ENCODE results near the gene IGFBP1. TPM values are rescaled to one million over a fixed set of nuclear protein-coding genes. Genes with fewer than 3 reads are reported as not detected.
A peak's percentile ranks its signal among the peaks of the same experiment; 100 is the strongest.

Gene IGFBP1
- total RNA-seq, 4 donors from 2014 or later = not detected

DNA sequence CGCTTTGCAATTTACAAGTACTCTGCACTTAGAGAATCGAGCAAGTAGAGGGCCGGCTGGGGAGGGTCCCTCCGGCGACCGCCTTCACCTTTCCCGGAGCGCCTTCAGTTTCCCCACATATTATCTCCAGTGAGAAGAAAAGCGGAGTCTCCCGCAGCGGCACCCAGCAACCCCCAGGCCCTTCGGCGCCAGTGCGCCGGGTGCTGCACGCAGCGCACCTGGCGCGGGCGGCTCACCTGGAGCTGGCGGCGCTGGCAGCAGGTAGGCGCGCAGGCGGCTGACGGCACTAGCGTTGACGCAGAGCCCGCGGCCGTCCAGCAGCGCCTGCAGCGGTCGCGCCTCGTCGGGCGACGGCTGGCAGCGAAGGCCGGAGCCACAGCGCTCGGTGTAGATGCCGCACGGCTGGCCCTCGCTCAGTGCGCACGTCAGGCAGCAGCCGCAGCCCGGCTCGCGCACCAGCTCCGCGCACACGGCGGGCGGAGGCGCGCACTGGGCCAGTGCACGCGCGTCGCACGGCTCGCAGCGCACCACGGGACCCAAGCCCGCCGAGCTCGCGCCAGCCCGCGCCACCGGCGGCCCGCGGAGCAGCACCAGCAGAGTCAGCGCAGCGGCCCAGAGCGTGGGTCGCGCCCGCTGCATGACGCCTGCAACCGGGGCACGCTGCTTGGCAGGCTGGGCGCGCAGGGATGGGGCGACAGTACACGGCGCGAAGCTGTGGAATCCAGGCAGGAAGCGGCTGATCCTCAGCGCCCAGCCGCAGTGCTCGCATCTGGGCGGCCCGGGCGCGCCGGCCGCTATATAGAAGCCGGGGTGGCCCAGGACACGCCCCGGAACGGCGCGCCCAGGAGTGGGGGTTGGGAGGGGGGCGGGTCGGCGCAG lies 32.5 kb downstream of the IGFBP1 start, which contains the start of gene IGFBP3:
Gene IGFBP3 (minus strand): TSS at position 771 of the 879 bp plus-strand sequence. CDS start 132 bp downstream, at position 639.
- H3K4me3 ChIP-seq = peak within 1 kb of the TSS; percentile 29 to 51
- H3K27me3 ChIP-seq = peaks cover 71% of the 10 kb centered on the region
- H3K9me3 ChIP-seq = no peaks in the 10 kb centered on the region
- H3K36me3 ChIP-seq = no peaks in the 10 kb centered on the region
- ATAC-seq = peak; percentile 61
- H3K4me1 ChIP-seq = peaks cover 3 to 68% (median 20%) of the 10 kb centered on the region in 3 donors
- TF ChIP-seq POLR2A (IDR thresholded peaks at IDR 0.05) (no peak), POLR2AphosphoS5 (IDR thresholded peaks at IDR 0.05) (no peak), EP300 (IDR thresholded peaks at IDR 0.05) (no peak)
- TF ChIP-seq, protein P1, sequence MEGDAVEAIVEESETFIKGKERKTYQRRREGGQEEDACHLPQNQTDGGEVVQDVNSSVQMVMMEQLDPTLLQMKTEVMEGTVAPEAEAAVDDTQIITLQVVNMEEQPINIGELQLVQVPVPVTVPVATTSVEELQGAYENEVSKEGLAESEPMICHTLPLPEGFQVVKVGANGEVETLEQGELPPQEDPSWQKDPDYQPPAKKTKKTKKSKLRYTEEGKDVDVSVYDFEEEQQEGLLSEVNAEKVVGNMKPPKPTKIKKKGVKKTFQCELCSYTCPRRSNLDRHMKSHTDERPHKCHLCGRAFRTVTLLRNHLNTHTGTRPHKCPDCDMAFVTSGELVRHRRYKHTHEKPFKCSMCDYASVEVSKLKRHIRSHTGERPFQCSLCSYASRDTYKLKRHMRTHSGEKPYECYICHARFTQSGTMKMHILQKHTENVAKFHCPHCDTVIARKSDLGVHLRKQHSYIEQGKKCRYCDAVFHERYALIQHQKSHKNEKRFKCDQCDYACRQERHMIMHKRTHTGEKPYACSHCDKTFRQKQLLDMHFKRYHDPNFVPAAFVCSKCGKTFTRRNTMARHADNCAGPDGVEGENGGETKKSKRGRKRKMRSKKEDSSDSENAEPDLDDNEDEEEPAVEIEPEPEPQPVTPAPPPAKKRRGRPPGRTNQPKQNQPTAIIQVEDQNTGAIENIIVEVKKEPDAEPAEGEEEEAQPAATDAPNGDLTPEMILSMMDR (IDR thresholded peaks at IDR 0.05) = no peak
- WGBS, 2 donors (ENCODE audit: low coverage in 1 of 2) = 0% methylated on average over 7 of the region's 111 CpGs; no CpG with 5 or more reads in 1 of the 2 donors
- H3K27ac ChIP-seq = peak within 1 kb of the TSS in 2 of 4 donors; percentile 4 to 44

DNA sequence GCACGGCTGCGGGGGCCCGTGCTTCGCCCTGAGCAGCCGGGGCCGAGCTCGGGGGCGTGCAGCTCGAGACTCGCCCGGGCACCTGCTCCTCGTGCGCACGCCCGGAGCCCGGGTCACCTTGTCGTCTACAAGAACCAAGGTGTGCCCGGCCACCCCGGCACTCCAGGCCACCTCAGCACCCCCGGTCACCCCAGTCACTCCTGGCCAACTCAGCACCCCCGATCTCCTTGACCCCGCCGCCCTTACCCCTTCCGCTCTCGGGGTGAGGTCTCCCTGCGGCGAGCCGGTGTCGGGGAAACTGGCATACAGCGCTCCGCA lies 33.1 kb downstream of the IGFBP1 start:
- peaks cover 3 to 68% (median 20%) of the 10 kb centered on the region in 3 donors for H3K4me1 ChIP-seq
- H3K27ac ChIP-seq = peak overlapping the region in 2 of 4 donors; percentile 4 to 44
- H3K27me3 ChIP-seq = peaks cover 65% of the 10 kb centered on the region
- H3K36me3 ChIP-seq = no peaks in the 10 kb centered on the region
- no peak for TF ChIP-seq EP300 (IDR thresholded peaks at IDR 0.05)
- TF ChIP-seq POLR2AphosphoS5 (IDR thresholded peaks at IDR 0.05) = no peak
- TF ChIP-seq, protein P1 (IDR thresholded peaks at IDR 0.05) = no peak
- no peak for TF ChIP-seq POLR2A (IDR thresholded peaks at IDR 0.05)
- H3K9me3 ChIP-seq = no peaks in the 10 kb centered on the region
- no peak for ATAC-seq
- WGBS, 2 donors (ENCODE audit: low coverage in 1 of 2) = no CpG with 5 or more reads among the region's 31 CpGs
- peak overlapping the region; percentile 29 to 51 for H3K4me3 ChIP-seq

DNA sequence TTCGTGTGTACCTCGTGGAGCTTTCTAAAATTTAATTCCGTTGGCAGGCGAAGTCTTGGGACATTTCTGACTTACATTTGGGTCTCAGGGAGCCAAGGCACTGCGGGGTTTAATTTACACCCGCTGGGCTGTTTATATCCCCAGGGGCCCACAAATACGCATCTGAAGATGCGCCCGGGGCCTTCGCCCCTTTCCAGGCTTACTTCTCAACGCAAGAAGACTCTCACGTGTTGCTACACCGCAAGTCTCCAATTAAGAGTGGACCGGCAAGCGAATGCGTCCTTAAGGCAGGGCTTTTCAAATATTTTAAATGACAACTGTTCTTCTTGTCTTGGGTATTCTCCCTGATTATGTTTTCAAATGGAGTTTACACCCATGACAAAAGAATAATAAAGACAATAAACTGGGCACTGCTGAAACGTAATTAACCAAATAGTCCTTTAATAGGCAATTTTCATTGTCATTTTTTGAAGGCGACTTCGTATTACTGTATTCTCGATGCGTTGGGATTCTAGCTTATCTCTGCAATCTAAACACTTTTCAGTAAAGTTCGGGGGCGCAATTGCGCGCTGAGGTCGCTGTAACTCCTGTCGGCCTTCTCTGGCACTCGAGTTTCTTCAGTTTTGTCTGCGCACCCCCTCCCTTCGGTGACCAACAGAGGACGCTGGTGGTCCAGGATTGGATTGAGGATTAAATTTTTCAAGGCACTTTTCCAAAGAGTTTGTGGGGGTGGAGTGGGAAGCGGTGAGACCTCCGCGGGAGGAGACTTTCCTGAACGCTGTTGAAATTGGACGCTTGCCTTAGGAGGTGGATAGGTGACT lies 33.6 kb downstream of the IGFBP1 start:
- whole genome bisulfite sequencing, 2 donors (ENCODE audit: low coverage in 1 of 2) = 15 to 30% methylated on average over 20 to 22 of the region's 36 CpGs
- H3K4me3 ChIP-seq = peak overlapping the region in 1 of 2 donors; percentile 51

DNA sequence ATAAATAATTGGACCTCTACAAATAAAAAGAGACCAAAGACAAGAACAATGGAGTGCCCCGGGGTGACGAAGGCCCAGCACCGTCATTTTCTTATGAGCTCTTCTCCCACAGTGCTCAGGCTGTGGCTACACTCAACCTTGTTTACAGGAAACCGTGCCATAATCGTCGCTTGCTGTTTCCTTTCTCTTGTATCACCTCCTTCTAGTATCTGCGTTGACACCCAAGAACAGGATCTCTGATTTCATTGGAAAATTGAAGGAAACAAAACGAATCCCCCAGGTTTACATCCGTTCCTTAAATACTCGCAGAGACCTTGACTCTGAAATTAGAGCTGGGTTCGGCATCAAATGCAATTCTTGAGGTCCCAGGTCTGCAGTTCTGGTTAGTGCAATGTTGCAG lies 34.5 kb downstream of the IGFBP1 start:
- Histone ChIP-seq H3K9me3 (no peaks in the 10 kb centered on the region), H3K4me1 (peaks cover 3 to 64% (median 20%) of the 10 kb centered on the region in 3 donors), H3K27me3 (peaks cover 52% of the 10 kb centered on the region), H3K36me3 (no peaks in the 10 kb centered on the region), H3K27ac (peak overlapping the region in 1 of 4 donors; percentile 44), H3K4me3 (peak overlapping the region; percentile 11 to 16)
- TF ChIP-seq POLR2A (IDR thresholded peaks at IDR 0.05) = no peak
- TF ChIP-seq POLR2AphosphoS5 (IDR thresholded peaks at IDR 0.05) = no peak
- TF ChIP-seq EP300 (IDR thresholded peaks at IDR 0.05) = no peak
- TF ChIP-seq, protein P1 (IDR thresholded peaks at IDR 0.05) = no peak
- no peak for ATAC-seq
- WGBS, 2 donors (ENCODE audit: low coverage in 1 of 2) = 7 to 9% methylated on average over 11 of the region's 11 CpGs

More for the DNA sequence above, 33.6 kb downstream of the IGFBP1 start:
- Histone ChIP-seq H3K4me1 (peaks cover 3 to 68% (median 20%) of the 10 kb centered on the region in 3 donors), H3K27ac (peak overlapping the region in 1 of 4 donors; percentile 44), H3K36me3 (no peaks in the 10 kb centered on the region), H3K27me3 (peaks cover 60% of the 10 kb centered on the region), H3K9me3 (no peaks in the 10 kb centered on the region)
- ATAC-seq = no peak
- TF ChIP-seq POLR2AphosphoS5 (IDR thresholded peaks at IDR 0.05) (no peak), POLR2A (IDR thresholded peaks at IDR 0.05) (no peak), EP300 (IDR thresholded peaks at IDR 0.05) (no peak)
- TF ChIP-seq, protein P1 (IDR thresholded peaks at IDR 0.05) = peak; percentile 41 to 79 (median 70)
